HG02571 (cell line): ENCODE results near the gene BSPH1.
"Not testable (repeated sequence)": the region's sequence is repeated elsewhere in the genome, so short reads cannot be mapped to it uniquely, and the experiment has no call there.

Experiments used
- ATAC-seq: cut with Tn5 transposase; IDR thresholded peaks from one replicate; pipeline ENCODE4 v1.9.1; 2021; ENCODE audit warnings: mild to moderate bottlenecking, moderate library complexity; ENCODE audit not compliant: unreplicated experiment

The BSPH1 gene, protein sequence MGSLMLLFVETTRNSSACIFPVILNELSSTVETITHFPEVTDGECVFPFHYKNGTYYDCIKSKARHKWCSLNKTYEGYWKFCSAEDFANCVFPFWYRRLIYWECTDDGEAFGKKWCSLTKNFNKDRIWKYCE

DNA sequence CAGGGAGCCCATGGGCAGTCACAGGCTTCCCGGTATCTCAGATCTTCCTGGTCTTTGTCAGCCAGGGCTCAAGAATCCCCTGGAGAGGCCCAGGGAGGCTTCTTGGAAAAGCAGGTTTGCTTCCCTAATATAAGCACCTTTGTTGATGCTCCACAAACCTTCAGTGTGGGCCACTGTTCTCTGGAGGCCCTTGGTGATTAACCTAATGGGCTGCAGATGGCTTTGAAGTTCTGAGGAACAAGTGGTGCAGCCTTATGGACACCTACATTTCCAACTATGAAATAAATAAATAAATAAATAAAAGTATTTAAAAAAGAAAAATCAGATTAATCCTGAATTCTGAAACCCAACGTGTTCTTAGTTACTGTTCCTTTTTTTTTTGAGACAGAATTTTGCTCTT, at the start of gene BSPH1:
Gene BSPH1, minus strand, starts transcription at position 101 of the 400 bp plus-strand sequence. Its CDS starts 89 bp downstream, at position 12.
- no peak for ATAC-seq

DNA sequence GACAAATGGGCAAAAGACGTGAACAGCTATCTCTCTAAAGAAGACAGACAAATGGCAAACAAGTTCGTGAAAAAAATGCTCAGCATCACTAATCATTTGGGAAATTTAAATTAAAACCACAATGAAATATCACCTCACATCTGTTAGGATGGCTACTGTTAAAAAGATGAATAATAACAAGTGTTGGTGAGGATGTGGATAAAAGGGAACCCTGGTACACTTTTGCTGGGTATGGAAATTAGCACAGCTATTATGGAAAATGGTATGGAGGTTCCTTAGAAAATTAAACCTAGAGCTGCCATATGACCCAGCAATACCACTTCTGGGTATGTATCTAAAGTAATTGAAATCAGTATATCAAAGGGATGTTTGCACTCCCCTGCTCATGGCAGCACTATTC, 44.8 kb upstream of the BSPH1 start:
- no peak for ATAC-seq

DNA sequence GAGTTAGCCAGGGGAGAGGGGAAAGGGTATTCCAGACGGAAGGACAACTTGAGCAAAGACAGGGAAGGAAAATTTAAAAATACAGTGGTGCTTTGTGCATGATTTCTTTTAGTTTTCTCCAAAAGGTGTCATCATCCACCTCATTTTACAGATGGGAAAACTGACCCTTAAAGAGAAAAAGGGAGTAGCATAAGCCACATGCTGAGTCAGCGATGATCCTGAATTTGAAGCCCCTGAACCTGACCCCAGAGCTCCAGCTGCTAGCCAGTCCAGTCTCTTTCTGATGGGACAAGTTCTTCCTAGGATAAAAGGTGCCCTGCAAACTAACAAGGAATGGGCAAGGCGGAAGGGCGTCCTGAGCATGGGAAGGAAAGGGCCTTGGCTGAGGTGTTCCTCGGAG, 41.6 kb upstream of the BSPH1 start:
- no peak for ATAC-seq

GRCh38 chr19:48030073-48030472, 38.1 kb upstream of the BSPH1 start:
- no peak for ATAC-seq

- ATAC-seq = no peak
Observed at GRCh38 chr19:48029431-48029830, 37.5 kb upstream of the BSPH1 start.

DNA sequence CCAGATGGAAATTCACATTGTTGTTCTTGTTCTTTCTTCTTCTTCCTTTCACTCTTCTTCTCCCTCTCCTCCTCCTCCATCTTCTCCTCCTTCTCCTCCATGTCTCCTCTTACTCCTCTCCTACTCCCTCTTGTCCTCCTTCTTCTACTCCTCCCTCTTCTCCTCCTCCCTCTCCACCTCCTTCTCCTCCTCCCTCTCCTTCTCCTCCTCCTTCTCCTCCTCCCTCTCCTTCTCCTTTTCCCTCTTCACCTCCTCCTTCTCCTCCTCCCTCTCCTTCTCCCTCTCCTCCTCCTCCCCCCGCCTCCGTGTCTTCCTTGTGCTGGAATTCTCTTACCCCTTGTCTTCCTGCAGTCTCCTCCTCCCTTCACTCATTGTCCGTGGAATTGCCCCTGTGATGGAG, 33.5 kb upstream of the BSPH1 start:
- ATAC-seq = no peak

- no peak for ATAC-seq
Observed at GRCh38 chr19:48023518-48023917, 31.5 kb upstream of the BSPH1 start.

DNA sequence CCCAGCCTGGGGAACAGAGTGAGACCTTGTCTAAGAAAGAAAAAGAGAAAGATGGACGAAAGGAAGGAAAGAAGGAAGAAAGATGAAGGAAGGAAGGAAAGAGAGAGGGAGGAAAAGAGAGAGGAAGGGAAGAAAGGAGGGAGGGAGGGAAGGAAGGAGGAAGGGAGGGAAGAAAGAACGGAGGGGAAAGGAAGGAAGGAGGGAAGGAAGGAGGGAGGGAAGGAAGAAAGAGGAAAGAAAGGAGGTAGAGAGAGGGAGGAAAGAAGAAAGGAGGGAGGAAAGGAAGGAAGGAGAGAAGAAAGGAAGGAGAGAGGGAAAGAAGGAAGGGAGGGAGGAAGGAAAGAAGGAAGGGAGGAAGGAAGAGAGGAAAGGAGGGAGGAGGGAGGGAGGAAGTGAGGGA, 31.0 kb upstream of the BSPH1 start:
- ATAC-seq = no peak

GRCh38 chr19:48020686-48021085, 28.7 kb upstream of the BSPH1 start:
- ATAC-seq = no peak

DNA sequence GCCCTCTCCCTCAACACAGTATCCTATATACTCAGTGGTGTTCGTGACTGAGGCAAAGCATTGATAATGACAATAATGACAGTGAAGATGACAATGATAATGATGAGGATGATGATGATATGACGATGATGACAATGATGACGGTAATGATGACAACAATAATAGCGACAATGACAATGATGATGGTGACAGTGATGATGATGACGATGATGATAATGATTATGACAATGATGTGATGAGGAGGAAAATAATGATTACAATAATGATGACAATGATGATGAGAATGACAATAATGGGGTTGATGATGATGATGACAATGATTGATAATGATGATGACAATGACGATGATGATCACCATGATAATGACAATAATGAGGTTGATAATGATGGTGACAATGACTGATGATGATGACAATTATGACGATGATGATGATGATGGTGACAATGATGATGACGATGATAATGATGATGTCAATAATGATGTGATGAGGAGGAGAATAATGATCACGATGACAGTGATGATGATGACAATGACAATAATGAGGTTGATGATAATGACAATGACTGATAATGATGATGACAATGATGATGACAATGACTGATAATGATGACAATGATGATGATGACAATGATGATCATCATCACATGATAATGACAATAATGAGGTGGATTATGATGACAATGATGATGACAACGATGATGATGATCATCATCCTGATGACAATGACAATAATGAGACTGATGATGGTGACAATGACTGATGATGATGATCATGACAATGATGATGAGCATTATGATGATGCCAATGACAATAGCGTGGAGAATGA, 19.2 kb upstream of the BSPH1 start:
- no peak for ATAC-seq

DNA sequence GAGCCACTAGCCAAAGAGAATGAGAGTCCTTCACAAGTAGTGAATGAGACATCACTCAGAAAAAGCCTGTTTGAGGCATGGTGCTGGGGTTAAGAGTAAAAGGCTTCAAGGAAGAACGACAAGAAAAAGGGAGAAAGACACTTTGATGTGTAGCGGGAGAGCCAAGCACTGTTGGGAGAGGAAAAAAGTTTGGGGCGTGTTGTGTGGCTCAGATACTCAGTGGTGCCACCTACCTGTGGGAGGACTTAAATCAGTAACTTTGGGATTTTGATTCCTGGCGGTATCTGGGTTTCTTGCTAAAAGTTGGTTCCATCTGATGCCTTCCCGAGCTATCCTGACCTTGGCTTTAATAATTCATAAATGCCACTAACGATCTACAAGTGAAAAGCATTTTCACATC, 14.8 kb upstream of the BSPH1 start:
- no peak for ATAC-seq

DNA sequence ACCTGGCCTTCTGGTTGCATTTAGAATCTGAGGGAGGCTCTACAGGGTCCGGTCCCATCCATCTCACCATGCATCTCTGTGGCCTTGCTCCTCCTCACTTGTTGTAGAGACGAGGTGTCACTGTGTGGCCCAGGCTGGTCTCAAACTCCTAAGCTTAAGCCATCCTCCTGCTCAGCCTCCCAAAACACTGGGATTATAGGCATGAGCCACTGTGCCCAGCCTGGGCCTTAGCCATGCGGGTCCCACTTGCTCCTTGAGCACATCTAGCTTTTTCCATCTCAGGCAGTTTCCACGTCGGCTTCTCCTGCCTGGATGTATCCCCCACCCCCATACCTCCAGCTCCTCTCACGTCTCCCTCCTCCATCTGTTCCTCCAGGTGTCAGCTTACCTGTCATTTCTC, 12.3 kb upstream of the BSPH1 start:
- ATAC-seq = no peak

GRCh38 chr19:48000846-48001245, 8.9 kb upstream of the BSPH1 start:
- no peak for ATAC-seq

- ATAC-seq = no peak
Observed at GRCh38 chr19:47998800-47999199, 6.8 kb upstream of the BSPH1 start.

GRCh38 chr19:47996230-47996727, 4.3 kb upstream of the BSPH1 start:
- ATAC-seq = no peak

GRCh38 chr19:47994209-47994802, 2.3 kb upstream of the BSPH1 start, which contains the start of gene ELSPBP1:
ELSPBP1 (plus strand) TSS chr19:47994632; CDS start chr19:48008668, 14,036 bp downstream.
- ATAC-seq = no peak

DNA sequence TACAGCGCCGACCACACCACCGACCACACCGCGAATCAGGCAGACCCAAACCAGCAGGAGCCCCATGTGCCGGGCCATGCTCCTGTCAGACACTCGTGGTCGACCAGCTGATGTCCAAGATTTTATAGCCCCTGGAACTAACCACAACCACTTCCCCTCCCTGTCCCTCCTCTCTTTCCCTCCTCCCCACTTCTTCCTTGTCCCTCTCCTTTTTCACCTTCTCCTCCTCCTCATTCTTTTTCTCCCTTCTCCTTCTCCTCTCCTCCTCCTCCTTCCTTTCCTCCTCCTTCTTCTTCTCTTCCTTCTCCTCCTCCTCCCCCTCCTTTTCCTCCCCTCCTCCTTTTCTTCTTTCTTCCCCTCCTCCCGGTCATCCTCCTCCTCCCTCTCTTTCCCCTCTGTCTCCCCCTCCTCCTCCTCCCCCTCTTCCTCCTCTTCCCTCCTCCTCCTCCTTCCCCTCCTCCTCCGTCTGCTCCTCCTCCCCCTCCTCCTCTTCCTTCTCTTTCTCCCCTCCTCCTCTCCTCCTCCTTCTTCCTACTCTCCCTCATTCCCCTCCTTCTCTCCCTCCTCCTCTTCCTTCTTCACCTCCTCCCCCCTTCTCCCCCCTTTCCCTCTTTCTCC, 670 bp downstream of the BSPH1 start:
- no peak for ATAC-seq

DNA sequence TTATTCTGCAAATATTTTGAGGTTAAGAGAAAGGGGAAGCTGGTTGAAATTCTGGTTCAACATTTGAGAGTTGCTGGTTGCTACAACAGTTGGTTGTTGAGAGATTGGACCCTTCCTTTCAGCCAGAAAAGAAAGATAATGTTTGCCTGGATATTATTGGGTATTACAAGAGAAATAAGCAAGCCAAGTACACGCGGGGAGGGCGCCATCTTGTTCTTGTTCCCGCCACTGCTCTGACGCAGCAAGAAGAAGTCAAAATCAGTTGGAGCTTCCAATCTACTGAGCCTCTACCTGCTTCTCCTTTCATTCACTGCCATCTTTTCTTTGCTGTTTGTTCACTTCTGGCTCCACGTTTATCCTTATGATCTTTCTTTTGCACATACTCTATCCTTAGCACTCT, 18.4 kb downstream of the BSPH1 start:
- no peak for ATAC-seq

DNA sequence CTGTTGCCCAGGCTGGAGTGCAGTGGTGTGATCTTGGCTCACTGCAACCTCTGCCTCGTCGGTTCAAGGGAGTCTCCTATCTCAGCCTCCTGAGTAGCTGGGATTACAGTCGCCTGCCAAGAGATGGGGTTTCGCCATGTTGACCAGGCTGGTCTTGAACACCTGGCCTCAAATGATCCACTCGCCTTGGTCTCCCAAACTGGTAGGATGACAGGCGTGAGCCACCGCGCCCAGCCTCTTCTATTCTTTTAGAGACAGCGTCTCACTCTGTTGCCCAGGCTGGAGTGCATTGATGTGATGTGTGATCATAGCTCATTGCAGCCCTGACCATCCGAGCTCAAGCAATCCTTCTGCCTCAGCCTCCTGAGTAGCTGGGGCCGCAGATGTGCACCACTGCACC, 36.0 kb downstream of the BSPH1 start:
- not testable (repeated sequence) for ATAC-seq

DNA sequence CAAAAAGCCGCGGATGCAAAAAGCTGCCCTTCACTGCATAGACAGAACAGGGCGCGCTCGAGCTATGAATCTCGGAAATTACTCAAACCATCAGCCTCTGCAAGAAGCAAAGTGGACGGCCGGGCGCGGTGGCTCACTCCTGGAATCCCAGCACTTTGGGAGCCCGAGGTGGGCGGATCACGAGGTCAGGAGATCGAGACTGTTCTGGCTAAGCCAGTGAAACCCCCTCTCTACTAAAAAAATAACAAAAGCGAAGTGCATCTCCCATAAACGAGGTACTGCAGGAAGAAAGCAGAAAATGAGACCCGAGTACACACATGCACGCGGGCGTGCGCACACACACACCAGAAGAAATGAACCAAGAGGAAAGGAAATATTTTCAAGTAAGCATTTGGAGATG, 39.8 kb downstream of the BSPH1 start:
- ATAC-seq = not testable (repeated sequence)

DNA sequence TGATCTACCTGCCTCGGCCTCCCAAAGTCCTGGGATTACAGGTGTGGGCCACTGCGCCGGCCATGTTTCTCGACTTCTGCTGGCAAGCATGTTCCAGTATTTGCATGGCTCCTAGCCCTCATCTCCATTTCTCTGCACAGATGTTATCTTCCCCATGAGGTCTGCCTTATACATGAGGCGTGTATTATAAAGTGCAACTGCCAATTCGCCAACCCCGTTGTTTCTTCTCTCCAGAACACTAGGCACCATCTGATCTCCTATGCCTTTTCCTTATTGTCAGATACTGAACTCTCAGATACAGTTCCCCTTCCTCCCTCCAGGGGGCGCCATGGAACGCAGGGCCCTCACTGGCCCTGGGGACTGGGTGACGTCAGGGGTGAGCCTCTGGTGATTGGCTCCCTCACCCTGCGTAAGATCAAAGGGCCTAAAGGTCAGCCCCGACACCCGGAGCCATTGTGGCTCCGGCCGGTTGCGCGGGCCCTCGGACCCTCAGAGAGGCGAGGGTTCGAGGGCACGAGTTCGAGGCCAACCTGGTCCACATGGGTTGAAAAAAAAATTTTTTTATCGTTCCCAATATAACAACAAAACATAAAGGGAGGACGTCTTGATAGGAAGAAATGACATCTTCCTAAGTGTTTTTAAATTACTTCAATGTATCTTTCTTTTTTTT, 42.0 kb downstream of the BSPH1 start:
- not testable (repeated sequence) for ATAC-seq
